Measurements from ENCODE around the gene MRPL49. TPM values are rescaled to one million over a fixed set of nuclear protein-coding genes. Genes with fewer than 3 reads are reported as not detected.

The MRPL49 gene
- total RNA-seq, 1 donor from 2014 or later = 45.1 TPM

GRCh38 chr11:65131417-65131776 is 9.3 kb downstream of the MRPL49 start:
- DNase-seq (ENCODE audit: low read depth) (no peak), FAIRE-seq (no peak)
- no peak overlapping the region for H3K9ac ChIP-seq (ENCODE audit: low read length)
- Mint-ChIP-seq H3K4me1 (ENCODE audit: low read depth, unreplicated experiment) (peaks cover 8% of the 10 kb centered on the region), H3K27me3 (ENCODE audit: low read depth, unreplicated experiment) (no peaks in the 10 kb centered on the region), H3K9me3 (ENCODE audit: unreplicated experiment) (no peaks in the 10 kb centered on the region), H3K36me3 (ENCODE audit: low read depth, unreplicated experiment) (peaks cover 20% of the 10 kb centered on the region), H3K4me3 (ENCODE audit: unreplicated experiment) (no peak overlapping the region), H3K27ac (ENCODE audit: unreplicated experiment) (no peak overlapping the region)
- TF ChIP-seq CTCF (IDR thresholded peaks at IDR 0.05; ENCODE audit: insufficient read depth, low read depth, low read length) = no peak
- no peak for TF ChIP-seq EZH2 (IDR thresholded peaks at IDR 0.05; ENCODE audit: insufficient read depth, low read length)
- no peaks in the 10 kb centered on the region for H3K9me3 ChIP-seq (ENCODE audit: insufficient read depth, low read depth, low read length)
- H3K4me2 ChIP-seq (ENCODE audit: low read length) = no peak overlapping the region
- H3K27me3 ChIP-seq (ENCODE audit: insufficient read depth, low read length) = no peaks in the 10 kb centered on the region
- no peak overlapping the region for H3K4me3 ChIP-seq (ENCODE audit: insufficient read depth, low read depth, low read length)
- H3K27ac ChIP-seq (ENCODE audit: low read depth, low read length) = no peak overlapping the region
- peaks cover 38% of the 10 kb centered on the region for H3K79me2 ChIP-seq (ENCODE audit: insufficient read depth, low read length)
- peaks cover 13% of the 10 kb centered on the region for H3K4me1 ChIP-seq (ENCODE audit: insufficient read depth, low read length)
- no peak overlapping the region for H2AFZ ChIP-seq (ENCODE audit: low read depth, low read length)
- peaks cover 37% of the 10 kb centered on the region for H3K36me3 ChIP-seq (ENCODE audit: insufficient read depth, low read length)
- H4K20me1 ChIP-seq (ENCODE audit: insufficient read depth, low read length) = peaks cover 64% of the 10 kb centered on the region

DNA sequence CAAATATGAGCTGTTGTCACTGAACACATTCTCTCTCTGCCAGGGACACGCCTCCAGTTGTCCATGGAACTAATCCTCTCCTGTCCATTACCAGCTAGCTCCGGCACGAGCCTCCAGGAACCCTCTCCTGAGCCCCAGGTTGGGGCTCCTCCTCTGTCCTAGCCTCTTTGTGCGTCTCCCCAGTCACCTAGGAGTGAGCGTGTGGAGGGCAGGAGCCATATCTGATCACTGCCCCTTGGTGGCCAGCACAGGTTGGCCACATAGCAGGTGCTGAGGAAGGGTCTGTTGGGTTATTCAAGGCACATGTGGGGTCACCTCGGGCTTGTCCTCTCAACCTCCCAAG is 9.7 kb downstream of the MRPL49 start:
- peaks cover 13% of the 10 kb centered on the region for H3K4me1 ChIP-seq (ENCODE audit: insufficient read depth, low read length)
- H3K27me3 ChIP-seq (ENCODE audit: insufficient read depth, low read length) = no peaks in the 10 kb centered on the region
- Mint-ChIP-seq H3K9me3 (ENCODE audit: unreplicated experiment) (no peaks in the 10 kb centered on the region), H3K27me3 (ENCODE audit: low read depth, unreplicated experiment) (no peaks in the 10 kb centered on the region), H3K27ac (ENCODE audit: unreplicated experiment) (no peak overlapping the region), H3K4me1 (ENCODE audit: low read depth, unreplicated experiment) (peaks cover 8% of the 10 kb centered on the region), H3K36me3 (ENCODE audit: low read depth, unreplicated experiment) (peaks cover 18% of the 10 kb centered on the region), H3K4me3 (ENCODE audit: unreplicated experiment) (no peak overlapping the region)
- H3K36me3 ChIP-seq (ENCODE audit: insufficient read depth, low read length) = peaks cover 33% of the 10 kb centered on the region
- H3K9ac ChIP-seq (ENCODE audit: low read length) = peak overlapping the region; percentile 2
- peaks cover 38% of the 10 kb centered on the region for H3K79me2 ChIP-seq (ENCODE audit: insufficient read depth, low read length)
- TF ChIP-seq EZH2 (IDR thresholded peaks at IDR 0.05; ENCODE audit: insufficient read depth, low read length) (no peak), CTCF (IDR thresholded peaks at IDR 0.05; ENCODE audit: insufficient read depth, low read depth, low read length) (no peak)
- peaks cover 61% of the 10 kb centered on the region for H4K20me1 ChIP-seq (ENCODE audit: insufficient read depth, low read length)
- FAIRE-seq (no peak), DNase-seq (ENCODE audit: low read depth) (no peak)
- no peak overlapping the region for H3K27ac ChIP-seq (ENCODE audit: low read depth, low read length)
- no peaks in the 10 kb centered on the region for H3K9me3 ChIP-seq (ENCODE audit: insufficient read depth, low read depth, low read length)
- H2AFZ ChIP-seq (ENCODE audit: low read depth, low read length) = no peak overlapping the region
- no peak overlapping the region for H3K4me2 ChIP-seq (ENCODE audit: low read length)
- no peak overlapping the region for H3K4me3 ChIP-seq (ENCODE audit: insufficient read depth, low read depth, low read length)

DNA sequence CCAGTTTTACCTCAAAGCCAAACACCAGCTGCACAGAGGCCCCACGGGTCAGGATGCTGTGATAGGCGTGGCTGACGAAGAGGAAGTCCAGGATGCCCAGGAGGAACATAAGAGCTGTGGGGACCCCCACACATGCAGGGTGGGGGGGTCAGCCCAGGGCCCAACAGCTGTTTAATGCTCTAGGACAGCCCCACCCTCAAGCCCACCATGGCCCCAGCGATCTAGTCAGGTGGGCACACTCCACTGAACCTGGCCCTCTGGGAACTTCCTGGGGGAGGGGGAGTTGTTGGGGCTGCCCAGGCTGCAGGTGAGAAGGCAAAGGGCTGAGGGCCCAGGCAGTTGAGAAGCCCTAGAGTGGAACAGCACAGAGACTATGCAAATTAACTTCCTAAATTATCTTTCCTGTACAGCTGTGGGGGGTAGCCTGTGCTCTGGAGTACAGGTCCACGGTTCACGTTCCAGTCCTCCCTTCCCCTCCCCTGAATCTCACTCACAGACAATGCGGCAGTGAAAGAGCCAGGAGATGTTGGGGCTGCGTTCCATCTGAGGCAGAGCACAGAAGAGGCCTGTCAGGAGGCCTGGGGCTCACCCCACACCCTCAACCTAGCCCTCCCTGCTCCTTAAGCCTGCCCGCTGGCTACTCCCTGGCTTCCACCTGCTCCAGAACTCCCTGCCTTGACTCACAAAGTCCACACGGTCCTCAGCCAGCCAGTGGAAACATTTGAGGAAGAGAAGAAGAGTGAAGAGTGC is 10.3 kb downstream of the MRPL49 start:
- H3K27ac ChIP-seq (ENCODE audit: low read depth, low read length) = no peak overlapping the region
- FAIRE-seq (no peak), DNase-seq (ENCODE audit: low read depth) (no peak)
- Mint-ChIP-seq H3K27me3 (ENCODE audit: low read depth, unreplicated experiment) (no peaks in the 10 kb centered on the region), H3K4me3 (ENCODE audit: unreplicated experiment) (peak overlapping the region; percentile 99), H3K36me3 (ENCODE audit: low read depth, unreplicated experiment) (peaks cover 15% of the 10 kb centered on the region), H3K4me1 (ENCODE audit: low read depth, unreplicated experiment) (peaks cover 8% of the 10 kb centered on the region), H3K9me3 (ENCODE audit: unreplicated experiment) (no peaks in the 10 kb centered on the region), H3K27ac (ENCODE audit: unreplicated experiment) (peak overlapping the region; percentile 66)
- no peaks in the 10 kb centered on the region for H3K27me3 ChIP-seq (ENCODE audit: insufficient read depth, low read length)
- no peaks in the 10 kb centered on the region for H3K9me3 ChIP-seq (ENCODE audit: insufficient read depth, low read depth, low read length)
- peak overlapping the region; percentile 98 for H3K9ac ChIP-seq (ENCODE audit: low read length)
- H2AFZ ChIP-seq (ENCODE audit: low read depth, low read length) = no peak overlapping the region
- no peak for TF ChIP-seq CTCF (IDR thresholded peaks at IDR 0.05; ENCODE audit: insufficient read depth, low read depth, low read length)
- TF ChIP-seq EZH2 (IDR thresholded peaks at IDR 0.05; ENCODE audit: insufficient read depth, low read length) = no peak
- H3K36me3 ChIP-seq (ENCODE audit: insufficient read depth, low read length) = peaks cover 28% of the 10 kb centered on the region
- H3K4me1 ChIP-seq (ENCODE audit: insufficient read depth, low read length) = peaks cover 13% of the 10 kb centered on the region
- peaks cover 38% of the 10 kb centered on the region for H3K79me2 ChIP-seq (ENCODE audit: insufficient read depth, low read length)
- peaks cover 60% of the 10 kb centered on the region for H4K20me1 ChIP-seq (ENCODE audit: insufficient read depth, low read length)
- H3K4me3 ChIP-seq (ENCODE audit: insufficient read depth, low read depth, low read length) = peak overlapping the region; percentile 3
- peak overlapping the region; percentile 98 for H3K4me2 ChIP-seq (ENCODE audit: low read length)

Measured in astrocyte (in vitro differentiated cells and primary cell).